ENCODE data around the gene POLR2J. TPM values are rescaled to one million over a fixed set of nuclear protein-coding genes. Genes with fewer than 3 reads are reported as not detected.

Gene POLR2J
- total and polyA plus RNA-seq, 4 donors = 9.6 to 50.3 (median 30.5) TPM

DNA sequence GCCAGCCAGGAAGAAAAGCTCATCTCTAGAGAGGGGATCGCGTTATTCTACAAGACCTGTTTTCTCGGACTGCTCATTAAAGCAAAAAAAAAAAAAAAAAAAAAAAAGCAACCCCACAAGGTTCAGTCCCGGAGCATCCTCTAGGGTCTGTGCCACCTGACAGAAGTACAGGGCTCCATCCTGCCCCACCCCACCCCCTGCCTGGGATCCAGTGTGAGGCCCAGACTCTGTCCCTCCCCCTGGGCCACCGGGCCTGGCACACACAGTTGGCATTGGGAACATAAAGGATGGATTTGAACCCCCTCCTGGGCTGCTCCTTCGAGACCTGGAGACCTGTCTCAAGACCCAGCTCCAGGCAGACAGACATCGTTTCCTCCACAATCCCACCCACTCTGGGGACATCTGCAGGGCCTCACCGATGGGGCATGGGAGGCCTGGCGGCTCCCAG is 44.7 kb downstream of the POLR2J start (continued):
- TF ChIP-seq REST (IDR thresholded peaks at IDR 0.05) (no peak), SP1 (IDR thresholded peaks at IDR 0.05) (no peak), YY1 (IDR thresholded peaks at IDR 0.05) (no peak), GABPA (IDR thresholded peaks at IDR 0.05 in 1 of 2, conservative IDR thresholded peaks at IDR 0.05 in 1 of 2) (no peak), JUND (IDR thresholded peaks at IDR 0.05) (no peak), RAD21 (IDR thresholded peaks at IDR 0.05) (no peak)

DNA sequence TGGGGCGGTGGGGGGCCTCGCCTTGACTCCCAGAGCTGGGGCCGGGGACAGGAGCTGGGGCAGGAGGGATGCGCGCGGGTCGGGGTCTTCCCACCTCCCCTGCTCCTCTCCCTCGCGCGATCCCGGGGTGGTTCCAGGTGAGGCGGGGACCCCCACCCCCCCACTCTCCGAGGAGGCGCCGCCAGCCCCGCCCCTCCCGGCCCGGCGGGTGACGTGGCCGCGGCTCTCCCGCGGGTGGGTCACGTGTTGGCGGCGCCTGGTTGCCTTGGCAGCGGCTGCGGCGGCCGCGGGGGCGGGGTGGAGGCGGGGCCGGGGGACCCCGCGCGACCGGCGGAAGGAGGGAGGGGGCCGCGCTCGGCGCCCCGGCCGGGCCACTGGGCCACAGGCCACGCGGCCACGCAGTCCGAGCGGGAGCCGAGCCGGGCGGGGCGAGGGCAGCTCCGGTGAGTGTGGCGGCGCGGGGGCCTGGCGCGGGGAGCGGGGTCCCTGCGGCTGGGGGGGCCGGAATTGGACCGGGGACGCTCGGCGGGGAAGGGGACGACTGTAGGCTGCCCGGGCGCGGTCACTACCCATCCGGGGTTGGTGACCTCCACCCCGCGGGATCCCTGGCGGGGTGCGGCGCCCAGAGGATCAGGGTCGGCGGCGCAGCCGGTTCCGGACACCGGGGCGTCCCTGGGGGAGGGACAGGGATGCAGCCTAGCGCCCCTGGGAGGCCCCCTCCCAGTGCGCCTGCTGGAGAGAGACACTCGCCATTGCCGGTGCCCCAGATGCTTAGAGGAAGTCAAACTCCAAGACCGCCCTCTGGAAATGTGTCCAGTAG is 45.3 kb downstream of the POLR2J start, which contains the start of gene ORAI2:
Gene ORAI2, plus strand, starts transcription at position 357 of the 820 bp plus-strand sequence. CDS start 5,382 bp downstream, outside the sequence.
- Histone ChIP-seq H3K9me3 (ENCODE audit: control insufficient read depth in 4 of 4, low read length in 3 of 4) (no peaks in the 10 kb centered on the region), H3K4me3 (ENCODE audit: low read depth in 1 of 3, low read length in 3 of 3) (peak within 1 kb of the TSS; percentile 47 to 80 (median 47)), H3K9ac (ENCODE audit: low read depth in 1 of 2, low read length in 2 of 2) (peak within 1 kb of the TSS in 1 of 2 donors; percentile 37), H3K36me3 (ENCODE audit: control insufficient read depth in 4 of 4, insufficient read depth in 3 of 4, low read depth in 1 of 4, low read length in 3 of 4) (no peaks in the 10 kb centered on the region), H3K27me3 (ENCODE audit: control insufficient read depth in 4 of 4, insufficient read depth in 4 of 4, low read length in 3 of 4) (no peaks in the 10 kb centered on the region), H3K27ac (ENCODE audit: low read depth in 1 of 2, low read length in 2 of 2) (peak within 1 kb of the TSS; percentile 52 to 67), H3K4me1 (ENCODE audit: control insufficient read depth in 4 of 4, insufficient read depth in 4 of 4, low read length in 3 of 4) (peaks cover 0 to 15% (median 13%) of the 10 kb centered on the region in 4 donors)
- WGBS = 3% methylated on average over 90 of the region's 90 CpGs
- DNase-seq (ENCODE audit: low spot score) = peak; percentile 76
- TF ChIP-seq MAX (IDR thresholded peaks at IDR 0.05) (no peak), RAD21 (IDR thresholded peaks at IDR 0.05) (no peak), HNF4G (IDR thresholded peaks at IDR 0.05) (no peak), REST (IDR thresholded peaks at IDR 0.05) (no peak), GABPA (IDR thresholded peaks at IDR 0.05 in 1 of 2, conservative IDR thresholded peaks at IDR 0.05 in 1 of 2) (no peak), FOXA1 (IDR thresholded peaks at IDR 0.05) (no peak), FOXA2 (IDR thresholded peaks at IDR 0.05) (no peak), JUND (IDR thresholded peaks at IDR 0.05) (no peak), NR2F2 (IDR thresholded peaks at IDR 0.05) (peak; percentile 49), SP1 (IDR thresholded peaks at IDR 0.05) (no peak), YY1 (IDR thresholded peaks at IDR 0.05) (no peak), EGR1 (IDR thresholded peaks at IDR 0.05; ENCODE audit: low read depth in 2 of 2) (peak in 1 of 2 donors; percentile 23), TAF1 (conservative IDR thresholded peaks at IDR 0.05) (no peak)
- TF ChIP-seq, protein P1, sequence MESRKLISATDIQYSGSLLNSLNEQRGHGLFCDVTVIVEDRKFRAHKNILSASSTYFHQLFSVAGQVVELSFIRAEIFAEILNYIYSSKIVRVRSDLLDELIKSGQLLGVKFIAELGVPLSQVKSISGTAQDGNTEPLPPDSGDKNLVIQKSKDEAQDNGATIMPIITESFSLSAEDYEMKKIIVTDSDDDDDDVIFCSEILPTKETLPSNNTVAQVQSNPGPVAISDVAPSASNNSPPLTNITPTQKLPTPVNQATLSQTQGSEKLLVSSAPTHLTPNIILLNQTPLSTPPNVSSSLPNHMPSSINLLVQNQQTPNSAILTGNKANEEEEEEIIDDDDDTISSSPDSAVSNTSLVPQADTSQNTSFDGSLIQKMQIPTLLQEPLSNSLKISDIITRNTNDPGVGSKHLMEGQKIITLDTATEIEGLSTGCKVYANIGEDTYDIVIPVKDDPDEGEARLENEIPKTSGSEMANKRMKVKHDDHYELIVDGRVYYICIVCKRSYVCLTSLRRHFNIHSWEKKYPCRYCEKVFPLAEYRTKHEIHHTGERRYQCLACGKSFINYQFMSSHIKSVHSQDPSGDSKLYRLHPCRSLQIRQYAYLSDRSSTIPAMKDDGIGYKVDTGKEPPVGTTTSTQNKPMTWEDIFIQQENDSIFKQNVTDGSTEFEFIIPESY (IDR thresholded peaks at IDR 0.05) = no peak
